MM.1S (cell line): ENCODE measurements around the gene GPR3.

Experiments used
- DNase-seq: peaks from one replicate; pipeline ENCODE4 v3.0.0-alpha.2; 2015
- H2AFZ ChIP-seq: fragments of 300-600 bp; sonication (generic); 2 replicates; pipeline ENCODE4 v1.6.0; 2016; ENCODE audit warnings: antibody characterized with exemption, low read length
- H3F3A ChIP-seq: fragments of 300-600 bp; sonication (generic); 2 replicates; pipeline ENCODE4 v1.6.1; 2016; ENCODE audit warnings: mild to moderate bottlenecking, antibody characterized with exemption, low read length, moderate library complexity, mixed read lengths; ENCODE audit not compliant: insufficient read depth
- H3K27ac ChIP-seq: fragments of 300-600 bp; sonication (generic); 2 replicates; pipeline ENCODE4 v1.5.1; 2016; ENCODE audit warnings: mild to moderate bottlenecking, low read length
- H3K27me3 ChIP-seq: fragments of 300-600 bp; sonication (generic); replicated peaks from 2 replicates; pipeline ENCODE4 v1.6.0; 2016; ENCODE audit warnings: low read length; ENCODE audit not compliant: insufficient read depth
- H3K36me3 ChIP-seq: fragments of 300-600 bp; sonication (generic); replicated peaks from 2 replicates; pipeline ENCODE4 v1.6.1; 2016; ENCODE audit warnings: mild to moderate bottlenecking, low read length, mixed read lengths; ENCODE audit not compliant: insufficient read depth
- H3K4me1 ChIP-seq: fragments of 300-600 bp; sonication (generic); 2 replicates; pipeline ENCODE4 v1.6.1; 2016; ENCODE audit warnings: low read length, mixed read lengths
- H3K4me2 ChIP-seq: fragments of 300-600 bp; sonication (generic); 2 replicates; pipeline ENCODE4 v1.6.0; 2016; ENCODE audit warnings: low read depth, low read length
- H3K4me3 ChIP-seq: fragments of 300-600 bp; sonication (generic); 2 replicates; pipeline ENCODE4 v1.5.1; 2016; ENCODE audit warnings: low read length, mixed read lengths
- H3K79me2 ChIP-seq: fragments of 300-600 bp; sonication (generic); 2 replicates; pipeline ENCODE4 v1.6.1; 2016; ENCODE audit warnings: mixed run types, low read length, mixed read lengths
- H3K9ac ChIP-seq: fragments of 300-600 bp; sonication (generic); 2 replicates; pipeline ENCODE4 v1.6.1; 2016; ENCODE audit warnings: low read length, mixed read lengths
- H3K9me2 ChIP-seq: fragments of 300-600 bp; sonication (generic); replicated peaks from 2 replicates; pipeline ENCODE4 v1.6.1; 2016; ENCODE audit warnings: mild to moderate bottlenecking, low read length, mixed read lengths; ENCODE audit not compliant: insufficient read depth
- H3K9me3 ChIP-seq: fragments of 300-600 bp; sonication (generic); replicated peaks from 2 replicates; pipeline ENCODE4 v1.6.1; 2016; ENCODE audit warnings: mild to moderate bottlenecking, low read length, mixed read lengths; ENCODE audit not compliant: insufficient read depth
- H4K20me1 ChIP-seq: fragments of 300-600 bp; sonication (generic); 2 replicates; pipeline ENCODE4 v1.6.1; 2016; ENCODE audit warnings: mild to moderate bottlenecking, low read length, moderate library complexity, mixed read lengths; ENCODE audit not compliant: insufficient read depth
- CTCF ChIP-seq: fragments of 300-600 bp; sonication (generic); IDR thresholded peaks from 2 replicates; pipeline ENCODE4 v1.5.1; 2016; ENCODE audit warnings: antibody characterized with exemption, low read length, mixed read lengths
- EZH2 ChIP-seq: fragments of 300-600 bp; sonication (generic); optimal IDR thresholded peaks from 2 replicates; pipeline ENCODE3; 2017; ENCODE audit warnings: low read depth, mild to moderate bottlenecking, antibody characterized with exemption, low read length, mixed read lengths
- EZH2phosphoT487 ChIP-seq: fragments of 300-600 bp; sonication (generic); IDR thresholded peaks from 2 replicates; pipeline ENCODE4 v1.6.1; 2018; ENCODE audit warnings: antibody characterized with exemption, low read length

GPR3 gene

DNA sequence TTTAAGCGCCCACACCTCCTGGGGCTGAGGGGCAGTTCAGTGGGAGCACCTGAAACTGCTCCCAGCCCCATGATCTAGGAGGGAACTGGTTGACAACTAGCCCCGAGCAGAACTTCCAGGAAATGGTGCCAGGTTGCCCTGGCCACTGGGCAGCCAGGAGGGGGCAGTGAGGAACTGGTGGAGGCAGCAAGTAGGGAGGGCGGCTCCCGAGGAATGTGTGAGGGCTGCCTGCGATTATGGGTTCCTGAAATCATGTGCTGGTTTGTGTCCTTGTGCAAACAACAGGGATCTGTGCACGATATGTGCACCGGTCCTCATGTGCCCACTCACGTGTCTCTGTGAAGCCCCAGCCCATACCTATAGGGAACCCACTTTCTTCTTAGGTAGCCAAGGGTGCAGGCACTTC is 9.9 kb downstream of the GPR3 start:
- DNase-seq, result no peak
- TF ChIP-seq EZH2, result no peak
- no peak for TF ChIP-seq EZH2phosphoT487
- peak; percentile 15; the same call in 1 of the 2 replicates for TF ChIP-seq CTCF
- no peaks in the 10 kb centered on the region for H3K36me3 ChIP-seq
- H3K79me2 ChIP-seq, result no peaks in the 10 kb centered on the region
- H3K27me3 ChIP-seq, result no peaks in the 10 kb centered on the region
- H2AFZ ChIP-seq, result no peak overlapping the region
- H3K9me3 ChIP-seq, result no peaks in the 10 kb centered on the region
- H3K27ac ChIP-seq, result no peak overlapping the region
- H3K4me3 ChIP-seq, result no peak overlapping the region
- peaks cover 2% of the 10 kb centered on the region; the same call in 1 of the 2 replicates for H3K4me1 ChIP-seq
- H4K20me1 ChIP-seq, result no peaks in the 10 kb centered on the region
- no peak overlapping the region for H3K9ac ChIP-seq
- no peaks in the 10 kb centered on the region for H3K9me2 ChIP-seq
- no peaks in the 10 kb centered on the region for H3F3A ChIP-seq
- H3K4me2 ChIP-seq, result no peak overlapping the region

- TF ChIP-seq CTCF (no peak), EZH2 (no peak), EZH2phosphoT487 (no peak)
- Histone ChIP-seq H3K9ac (no peak overlapping the region), H3K79me2 (no peaks in the 10 kb centered on the region), H3K4me3 (no peak overlapping the region), H3K27ac (no peak overlapping the region), H3F3A (no peaks in the 10 kb centered on the region), H3K9me2 (no peaks in the 10 kb centered on the region), H3K9me3 (no peaks in the 10 kb centered on the region), H3K4me2 (no peak overlapping the region), H4K20me1 (no peaks in the 10 kb centered on the region), H3K36me3 (no peaks in the 10 kb centered on the region; the same call in 1 of the 2 replicates), H3K27me3 (no peaks in the 10 kb centered on the region), H3K4me1 (peaks cover 5% of the 10 kb centered on the region; the same call in 1 of the 2 replicates), H2AFZ (no peak overlapping the region)
- no peak for DNase-seq
Measured at GRCh38 chr1:27403065-27403726, 10.8 kb downstream of the GPR3 start.

DNA sequence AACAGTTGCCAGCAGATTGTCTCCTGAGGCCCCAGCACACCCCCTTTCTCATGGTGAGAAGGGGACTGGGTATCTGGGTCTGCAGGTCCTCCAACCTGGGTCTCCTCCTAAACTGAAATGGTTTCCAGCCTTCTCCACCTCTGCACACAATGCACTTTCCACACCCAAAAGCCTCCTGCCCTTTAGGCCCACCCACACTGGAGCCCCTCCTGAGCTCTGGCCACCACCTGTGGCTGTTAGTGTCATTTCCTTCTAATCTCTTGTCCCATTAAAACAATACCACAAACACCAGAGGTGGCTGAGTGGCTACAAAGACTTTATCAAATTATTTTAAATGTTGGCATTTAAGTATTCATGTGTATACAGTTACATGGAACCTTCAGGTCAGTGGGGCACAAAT is 11.5 kb downstream of the GPR3 start:
- Histone ChIP-seq H4K20me1 (no peaks in the 10 kb centered on the region), H3K9ac (no peak overlapping the region), H2AFZ (no peak overlapping the region), H3K79me2 (no peaks in the 10 kb centered on the region), H3K4me2 (no peak overlapping the region), H3K9me2 (no peaks in the 10 kb centered on the region), H3K9me3 (no peaks in the 10 kb centered on the region), H3K27ac (no peak overlapping the region), H3K4me3 (no peak overlapping the region), H3K27me3 (no peaks in the 10 kb centered on the region), H3K4me1 (peaks cover 5% of the 10 kb centered on the region; the same call in 1 of the 2 replicates), H3K36me3 (no peaks in the 10 kb centered on the region; the same call in 1 of the 2 replicates), H3F3A (no peaks in the 10 kb centered on the region)
- DNase-seq, result no peak
- TF ChIP-seq CTCF, result no peak
- no peak for TF ChIP-seq EZH2phosphoT487
- no peak for TF ChIP-seq EZH2
